GM19468 (cell line): Measurements from ENCODE around the gene GLT1D1.

Experiments used
- ATAC-seq: cut with Tn5 transposase; IDR thresholded peaks from one replicate; pipeline ENCODE4 v1.9.1; 2021; ENCODE audit warnings: mild to moderate bottlenecking, moderate library complexity, moderate number of reproducible peaks; ENCODE audit not compliant: unreplicated experiment; ENCODE audit errors: extremely low read depth

GLT1D1 gene

DNA sequence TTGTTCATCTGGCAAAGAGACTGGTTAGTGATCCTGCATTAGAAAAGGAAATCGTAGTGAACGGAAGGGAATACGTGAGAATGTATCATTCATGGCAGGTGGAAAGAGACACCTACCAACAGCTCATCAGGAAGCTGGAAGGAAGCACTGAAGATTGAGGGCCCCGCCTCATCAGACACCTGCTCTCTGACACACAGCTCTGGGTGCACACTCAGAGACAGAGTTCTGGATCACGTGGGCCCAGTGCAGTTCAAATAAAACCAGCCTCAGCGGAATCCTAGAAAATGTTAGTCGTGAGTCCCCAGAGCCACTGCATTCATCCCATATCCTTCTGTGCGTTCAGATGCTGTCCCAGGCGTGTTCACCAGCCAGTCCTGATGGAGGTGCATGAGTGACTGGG, 129.7 kb downstream of the GLT1D1 start:
- ATAC-seq = no peak

DNA sequence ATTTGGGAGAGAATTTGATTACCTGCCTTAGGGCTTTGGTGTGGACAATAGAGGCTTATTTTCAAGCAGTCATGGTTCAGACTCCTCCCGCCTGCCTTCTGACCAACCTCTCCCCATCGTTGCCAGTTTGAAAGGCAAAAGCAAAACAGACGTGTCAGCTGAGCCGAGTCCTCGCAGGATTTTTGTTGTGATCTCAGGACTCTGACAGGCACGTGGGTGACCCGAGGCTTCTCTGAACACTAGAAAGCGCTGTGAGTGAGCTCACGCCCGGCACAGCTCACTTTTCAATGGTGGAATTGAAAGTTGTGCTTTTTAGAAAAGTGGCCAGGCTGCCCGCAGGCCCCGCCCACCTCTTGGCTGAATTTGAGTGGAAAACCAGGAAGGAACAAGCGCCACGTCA, 130.1 kb downstream of the GLT1D1 start:
- ATAC-seq = no peak

DNA sequence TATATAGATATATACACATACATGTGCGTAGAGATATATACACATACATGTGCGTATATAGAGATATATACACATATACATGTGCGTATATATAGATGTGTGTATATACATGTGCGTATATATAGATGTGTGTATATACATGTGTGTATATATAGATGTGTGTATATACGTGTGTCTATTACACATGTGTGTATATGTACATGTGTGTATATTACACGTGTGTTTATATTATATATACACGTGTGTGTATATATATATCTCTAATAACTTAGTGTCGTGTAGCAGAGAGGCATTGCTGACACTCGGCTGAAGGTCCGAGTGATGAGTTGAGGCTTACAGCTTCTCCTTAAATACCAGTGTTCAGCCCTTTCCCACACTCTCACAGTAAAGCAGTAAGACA, 133.7 kb downstream of the GLT1D1 start:
- ATAC-seq = no peak

DNA sequence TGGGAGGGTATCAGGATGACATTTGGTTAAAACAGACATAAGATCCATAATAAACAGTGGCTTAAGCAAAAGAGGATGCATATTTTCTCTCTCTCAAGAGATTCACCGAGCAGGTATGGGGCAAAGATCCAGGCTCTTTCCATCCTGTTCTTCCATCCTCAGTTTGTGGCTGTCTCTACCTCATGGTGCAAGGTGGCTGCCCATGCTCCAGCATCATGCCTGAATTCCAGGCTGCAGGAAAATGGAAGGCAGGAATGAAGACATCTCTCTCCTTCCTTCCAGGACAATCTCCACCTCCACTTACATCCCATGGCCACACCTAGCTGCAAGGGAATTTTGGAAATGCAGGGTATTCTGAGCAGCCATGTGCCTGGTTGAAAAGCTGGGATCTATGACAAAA, 136.0 kb downstream of the GLT1D1 start:
- ATAC-seq = no peak

DNA sequence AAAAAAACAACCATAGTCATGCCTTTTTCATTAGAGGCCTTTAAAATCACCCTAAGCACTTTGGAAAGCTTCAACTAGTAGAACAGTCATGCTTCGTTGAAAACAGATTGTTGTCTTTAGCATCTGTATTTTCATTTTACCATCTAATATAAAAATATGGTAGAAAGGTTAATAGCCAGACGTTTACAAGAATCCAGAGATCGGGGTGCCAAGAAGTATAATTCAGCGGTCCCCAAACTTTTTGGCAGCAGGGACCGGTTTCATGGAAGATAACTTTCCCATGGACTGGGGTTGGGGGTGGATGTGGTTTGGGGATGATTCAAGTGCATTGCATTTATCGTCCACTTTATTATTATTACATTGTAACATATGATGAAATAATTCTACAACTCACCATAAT, 138.4 kb downstream of the GLT1D1 start:
- no peak for ATAC-seq

DNA sequence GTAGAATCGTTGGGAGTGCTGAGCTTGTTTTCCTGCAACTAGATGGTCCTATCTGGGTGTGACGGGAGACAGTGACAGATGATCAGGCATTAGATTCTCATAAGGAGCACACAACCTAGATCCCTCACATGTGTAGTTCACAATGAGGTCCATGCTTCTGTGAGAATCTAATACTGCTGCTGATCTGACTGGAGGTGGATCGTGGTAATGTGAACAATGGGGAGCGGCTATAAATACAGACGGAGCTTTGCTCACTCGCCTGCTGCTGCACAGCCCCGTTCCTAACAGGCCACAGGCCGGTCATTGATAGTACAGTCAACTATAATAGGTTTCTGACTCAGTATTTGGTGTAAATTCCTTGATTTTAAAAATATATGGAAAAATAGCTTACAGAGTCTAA, 138.8 kb downstream of the GLT1D1 start:
- ATAC-seq = no peak

DNA sequence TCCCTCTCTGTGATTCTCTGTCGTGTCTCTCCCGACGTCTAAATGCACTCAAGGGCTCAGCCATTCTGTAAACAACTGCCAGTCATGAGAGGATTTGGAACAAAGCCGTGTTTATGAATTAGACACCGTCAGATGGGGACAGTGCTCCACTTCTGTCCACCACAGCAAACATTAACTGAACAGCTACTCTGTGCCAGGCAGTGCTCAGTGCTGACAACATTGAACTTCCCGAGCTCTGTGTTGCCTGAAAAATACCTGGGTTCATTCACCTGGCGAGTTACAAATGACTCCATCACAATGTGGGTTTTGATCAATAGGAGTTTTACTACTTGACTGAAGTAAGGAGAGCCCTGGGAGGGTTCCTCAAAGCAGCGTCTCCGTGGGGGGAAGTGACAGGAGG, 139.3 kb downstream of the GLT1D1 start:
- no peak for ATAC-seq

DNA sequence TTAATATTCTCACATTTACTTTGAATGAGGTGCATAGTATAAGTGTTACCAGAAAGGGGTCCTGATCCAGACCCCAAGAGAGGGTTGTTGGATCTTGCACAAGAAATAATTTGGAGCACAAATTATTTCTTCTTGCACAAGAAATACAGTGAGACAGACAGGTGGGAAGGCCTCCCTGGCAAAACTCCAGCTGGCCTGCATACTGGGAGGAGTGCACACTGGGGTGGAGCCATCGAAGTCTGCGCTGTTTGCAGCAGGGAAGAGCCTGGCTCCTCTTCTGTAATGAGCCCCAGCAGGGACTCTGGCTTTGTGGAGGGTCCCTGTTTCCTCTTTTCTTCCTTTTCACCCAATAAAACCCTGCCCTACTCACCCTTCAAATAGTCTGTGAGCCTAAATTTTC, 141.6 kb downstream of the GLT1D1 start:
- no peak for ATAC-seq

DNA sequence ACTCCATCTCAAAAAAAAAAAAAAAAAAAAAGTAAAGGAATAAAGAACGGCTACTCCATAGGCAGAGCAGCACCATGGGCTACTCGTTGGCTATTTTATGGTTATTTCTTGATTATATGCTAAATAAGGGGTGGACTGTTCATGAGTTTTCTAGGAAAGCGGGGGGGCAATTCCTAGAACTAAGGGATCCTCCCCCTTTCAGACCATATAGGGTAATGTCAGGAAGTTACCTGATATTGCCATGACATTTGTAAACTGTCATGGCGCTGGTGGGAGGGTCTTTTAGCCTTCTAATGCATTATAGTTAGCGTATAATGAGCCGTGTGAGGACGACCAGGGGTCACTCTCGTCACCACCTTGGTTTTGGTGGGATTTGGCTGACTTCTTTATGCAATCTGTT, 142.3 kb downstream of the GLT1D1 start:
- ATAC-seq = no peak

DNA sequence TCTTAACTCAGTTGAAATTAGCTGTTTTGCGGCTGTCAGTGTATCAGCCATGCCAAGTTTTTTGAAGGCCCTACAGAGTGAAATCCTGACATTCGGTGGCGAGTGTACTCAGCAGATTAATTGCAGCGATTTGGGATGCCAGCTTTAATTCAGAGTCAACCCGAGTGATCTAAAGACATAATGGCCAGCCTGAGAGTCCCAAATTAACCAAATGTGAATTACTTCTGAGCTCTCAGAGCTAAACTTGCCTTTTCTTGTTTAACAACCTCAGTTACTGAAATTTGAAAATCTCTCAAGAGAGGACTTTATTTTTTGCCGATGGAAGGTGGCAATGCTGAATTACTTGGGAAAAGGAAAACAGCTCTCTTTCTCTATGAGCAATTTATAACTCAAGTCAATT, 148.5 kb downstream of the GLT1D1 start:
- no peak for ATAC-seq

DNA sequence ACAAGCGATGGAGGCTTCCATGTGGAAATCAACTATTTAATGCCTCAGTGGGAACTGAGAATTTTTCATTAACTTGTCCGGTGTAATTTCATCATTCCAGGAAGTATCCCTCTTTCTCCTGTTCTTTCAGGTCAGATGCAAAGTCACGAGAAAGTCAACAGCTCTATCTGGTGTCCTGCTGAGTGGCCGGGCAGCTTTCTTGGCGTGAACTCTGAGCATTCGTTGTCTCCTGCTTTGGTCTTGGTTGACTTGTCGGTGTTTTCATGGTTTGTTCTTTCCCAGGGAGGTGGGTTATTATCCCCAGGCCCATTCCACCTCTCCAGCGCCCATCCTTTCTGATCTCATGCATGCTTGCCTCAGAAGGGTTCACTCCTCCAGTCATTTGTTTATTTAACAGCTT, 149.1 kb downstream of the GLT1D1 start:
- ATAC-seq = no peak

DNA sequence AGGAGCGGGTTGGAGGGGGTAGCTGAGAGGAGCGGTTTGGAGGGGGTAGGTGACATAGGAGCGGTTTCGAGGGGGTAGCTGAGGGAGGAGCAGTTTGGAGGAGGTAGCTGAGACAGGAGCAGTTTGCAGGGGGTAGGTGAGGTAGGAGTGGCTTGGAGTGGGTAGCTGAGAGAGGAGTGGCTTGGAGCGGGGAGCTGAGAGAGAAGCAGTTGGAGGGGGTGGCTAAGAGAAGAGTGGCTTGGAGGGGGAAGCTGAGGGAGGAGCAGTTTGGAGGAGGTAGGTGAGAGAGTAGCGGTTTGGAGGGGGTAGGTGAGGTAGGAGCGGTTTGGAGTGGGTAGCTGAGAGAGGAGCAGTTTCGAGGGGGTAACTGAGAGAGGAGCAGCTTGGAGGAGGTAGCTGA, 152.1 kb downstream of the GLT1D1 start:
- no peak for ATAC-seq

DNA sequence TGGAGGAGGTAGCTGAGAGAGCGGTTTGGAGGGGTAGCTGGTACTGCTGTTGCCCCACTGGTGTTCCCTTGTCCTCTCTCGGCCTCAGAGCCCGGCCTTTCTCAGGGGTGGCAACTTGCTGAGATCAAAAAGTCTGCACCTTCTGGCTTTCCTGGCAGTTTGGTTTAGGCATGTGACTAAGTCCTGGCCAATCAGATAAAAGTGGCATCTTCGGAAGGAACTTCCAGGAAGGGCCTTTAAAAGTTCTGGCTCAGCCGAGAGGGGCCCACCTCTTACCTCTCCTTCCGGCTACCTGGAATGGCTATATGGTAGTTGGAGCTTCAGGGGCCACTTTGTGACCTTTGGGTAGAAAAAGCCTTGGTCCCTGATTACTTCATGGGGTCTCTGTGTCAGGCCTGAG, 152.6 kb downstream of the GLT1D1 start:
- ATAC-seq = no peak

DNA sequence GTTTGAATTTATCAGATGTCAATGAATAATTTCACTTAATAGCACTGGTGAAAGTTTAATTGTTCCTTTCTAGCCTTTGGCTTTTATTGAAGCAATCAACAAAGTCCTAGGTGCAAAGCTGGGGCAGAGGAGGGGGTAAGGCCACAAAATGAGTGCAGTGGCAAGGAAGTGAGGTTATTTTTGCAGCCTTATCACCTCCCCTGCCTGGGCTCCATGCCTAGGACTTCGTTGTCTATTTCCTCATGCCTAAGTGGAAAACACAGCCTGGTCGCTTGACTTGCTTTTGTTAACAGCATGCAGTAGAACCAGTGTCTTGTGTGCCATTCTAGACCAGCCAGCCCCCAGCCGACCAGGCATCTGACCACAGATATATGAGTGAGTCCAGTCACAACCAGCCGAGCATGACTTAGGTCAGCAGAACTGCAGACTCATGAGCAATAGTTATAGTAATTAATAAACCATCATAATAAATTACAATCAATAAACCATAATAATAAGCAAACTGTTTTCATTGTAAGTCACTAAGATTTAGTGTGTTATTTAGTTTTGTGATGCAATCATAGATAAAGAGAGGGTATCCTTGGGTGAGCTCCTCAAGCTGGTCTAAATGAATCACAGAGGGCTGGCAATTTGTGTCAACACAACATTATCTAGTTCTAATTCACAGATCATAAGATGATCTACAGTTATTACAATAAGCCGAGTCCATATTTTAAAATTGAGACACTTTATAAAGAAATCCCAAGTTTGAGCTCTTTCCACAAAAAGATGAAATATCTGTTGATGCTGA, 156.8 kb downstream of the GLT1D1 start:
- ATAC-seq = no peak

DNA sequence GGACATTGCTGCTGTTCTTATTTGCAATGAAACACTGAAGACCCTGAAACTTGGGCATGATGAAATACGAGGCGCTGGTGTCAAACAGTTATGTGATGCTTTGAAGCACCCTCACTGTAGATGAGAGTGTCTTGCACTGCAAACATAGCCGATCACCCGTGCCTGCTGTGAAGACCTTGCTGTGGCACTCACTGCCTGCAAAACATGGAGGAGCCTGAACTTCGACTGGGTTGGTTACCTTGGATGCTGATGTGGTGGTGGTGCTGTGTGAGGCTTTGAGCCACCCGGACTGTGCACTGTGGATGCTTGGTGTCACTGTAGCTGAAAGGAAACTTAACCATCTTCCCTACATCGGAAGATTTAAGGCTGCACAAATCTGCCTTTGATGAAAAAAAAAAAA, 162.9 kb downstream of the GLT1D1 start:
- no peak for ATAC-seq

DNA sequence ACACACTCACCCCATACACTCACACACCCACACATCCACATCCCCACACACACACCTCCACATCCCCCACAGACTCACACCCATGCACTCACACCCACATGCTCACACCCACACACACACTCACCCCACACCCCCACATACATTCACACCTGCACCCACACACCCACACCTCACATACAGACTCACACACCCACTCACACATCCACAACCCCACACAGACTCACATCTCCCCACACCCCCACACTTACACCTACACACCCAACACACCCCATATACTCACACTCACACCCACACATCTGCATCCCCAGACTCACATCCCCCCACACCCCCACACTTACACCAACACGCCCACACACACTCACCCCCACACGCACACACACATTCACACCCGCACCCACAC, 171.8 kb downstream of the GLT1D1 start:
- no peak for ATAC-seq

DNA sequence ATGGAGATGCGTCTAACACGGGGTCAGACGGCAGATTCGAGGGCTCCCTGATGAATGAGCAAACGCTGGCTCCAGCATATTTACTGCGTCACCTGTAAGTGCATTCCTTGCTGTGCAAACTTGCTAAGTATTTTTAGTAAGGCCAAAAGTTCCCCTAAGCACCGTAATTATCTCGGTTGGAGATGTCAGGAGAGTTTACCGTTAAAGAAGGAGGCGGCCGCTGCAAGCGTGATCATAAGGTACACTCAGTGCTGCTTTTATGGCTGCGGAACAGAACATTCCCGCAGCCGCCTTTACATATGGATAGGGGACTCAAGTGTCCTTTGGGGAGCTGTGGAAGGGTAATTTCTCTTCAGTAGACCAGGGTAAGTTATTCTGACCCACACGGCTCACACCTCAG, 175.6 kb downstream of the GLT1D1 start:
- no peak for ATAC-seq
